DND-41 (cell line): ENCODE measurements around the gene DSN1.
"Not testable (repeated sequence)": the region's sequence is repeated elsewhere in the genome, so short reads cannot be mapped to it uniquely, and the experiment has no call there.

Experiments
- ATAC-seq: fragments of 200-7000 bp; cut with Tn5 transposase; 3 replicates; pipeline ENCODE4 v1.9.1; 2021; ENCODE audit warnings: low read depth; ENCODE audit not compliant: insufficient read depth
- DNase-seq: peaks from one replicate; pipeline ENCODE4 v3.0.0-alpha.2; 2020
- H2AFZ ChIP-seq: 2 replicates; pipeline ENCODE4 v1.6.0; 2012; ENCODE audit warnings: low read depth, low read length
- H3K27ac ChIP-seq: 2 replicates; pipeline ENCODE4 v1.5.1; 2012; ENCODE audit warnings: low read length, inconsistent platforms
- H3K27me3 ChIP-seq: fragments of 200-600 bp; sonication (generic); 2 replicates; pipeline ENCODE4 v1.6.0; 2012; ENCODE audit warnings: low read length, mild to moderate bottlenecking, inconsistent platforms; ENCODE audit not compliant: insufficient read depth, poor library complexity
- H3K36me3 ChIP-seq: 2 replicates; pipeline ENCODE4 v1.5.1; 2012; ENCODE audit warnings: low read length, inconsistent platforms; ENCODE audit not compliant: insufficient read depth
- H3K4me1 ChIP-seq: 2 replicates; pipeline ENCODE4 v1.5.1; 2012; ENCODE audit warnings: mild to moderate bottlenecking, low read length; ENCODE audit not compliant: insufficient read depth
- H3K4me2 ChIP-seq: 2 replicates; pipeline ENCODE4 v1.6.0; 2012; ENCODE audit warnings: mild to moderate bottlenecking, moderate library complexity, low read length, inconsistent platforms; ENCODE audit not compliant: insufficient read depth
- H3K4me3 ChIP-seq, 2 experiments: fragments of 200-600 bp in 1 of 2; shearing (Covaris generic) in 1 of 2; 2 replicates each; pipeline ENCODE4 v1.5.1; 2012 to 2016; ENCODE audit warnings: inconsistent platforms in 2 of 2, low read length in 2 of 2, mild to moderate bottlenecking in 2 of 2, low read depth in 1 of 2, moderate library complexity in 1 of 2
- H3K79me2 ChIP-seq: 2 replicates; pipeline ENCODE4 v1.6.0; 2012; ENCODE audit warnings: low read length, inconsistent platforms; ENCODE audit not compliant: insufficient read depth
- H3K9ac ChIP-seq: 2 replicates; pipeline ENCODE4 v1.6.0; 2012; ENCODE audit warnings: low read depth, mild to moderate bottlenecking, inconsistent platforms, low read length, moderate library complexity
- H3K9me3 ChIP-seq: 2 replicates; pipeline ENCODE4 v1.5.1; 2012; ENCODE audit warnings: low read length, moderate library complexity, mild to moderate bottlenecking, inconsistent platforms; ENCODE audit not compliant: insufficient read depth, severe bottlenecking
- H4K20me1 ChIP-seq: 2 replicates; pipeline ENCODE4 v1.6.0; 2012; ENCODE audit warnings: low read length; ENCODE audit not compliant: insufficient read depth
- CTCF ChIP-seq: IDR thresholded peaks from 2 replicates; pipeline ENCODE4 v1.5.1; 2012; ENCODE audit warnings: borderline replicate concordance, low read length, moderate library complexity, mild to moderate bottlenecking; ENCODE audit not compliant: poor library complexity, severe bottlenecking; ENCODE audit errors: extremely low read depth
- EZH2 ChIP-seq: IDR thresholded peaks from 3 replicates; pipeline ENCODE4 v1.6.1; 2012; ENCODE audit warnings: borderline replicate concordance, low read depth, mild to moderate bottlenecking, moderate library complexity, low read length, inconsistent platforms; ENCODE audit not compliant: severe bottlenecking

The DSN1 gene

GRCh38 chr20:36800410-36800809, 26.8 kb upstream of the DSN1 start:
- no peaks in the 10 kb centered on the region for H3K79me2 ChIP-seq
- H3K27ac ChIP-seq = no peak overlapping the region
- no peaks in the 10 kb centered on the region for H3K9me3 ChIP-seq
- no peak for DNase-seq
- no peaks in the 10 kb centered on the region for H3K27me3 ChIP-seq
- H3K36me3 ChIP-seq = peaks cover 89% of the 10 kb centered on the region
- no peak overlapping the region for H3K4me3 ChIP-seq
- no peak overlapping the region for H3K9ac ChIP-seq
- TF ChIP-seq EZH2 (no peak), CTCF (no peak)
- H3K4me1 ChIP-seq = no peaks in the 10 kb centered on the region
- no peak overlapping the region for H2AFZ ChIP-seq
- ATAC-seq = no peak
- H4K20me1 ChIP-seq = no peaks in the 10 kb centered on the region
- H3K4me2 ChIP-seq = no peak overlapping the region

GRCh38 chr20:36799313-36799712, 25.8 kb upstream of the DSN1 start:
- DNase-seq, ATAC-seq, H3K4me2 ChIP-seq, H4K20me1 ChIP-seq, H3K9ac ChIP-seq, H2AFZ ChIP-seq, H3K4me1 ChIP-seq, H3K79me2 ChIP-seq, H3K4me3 ChIP-seq, H3K27me3 ChIP-seq, H3K9me3 ChIP-seq, H3K27ac ChIP-seq: not testable (repeated sequence)
- H3K36me3 ChIP-seq = peaks cover 82% of the 10 kb centered on the region

GRCh38 chr20:36796875-36797274, 23.3 kb upstream of the DSN1 start:
- no peak overlapping the region for H3K27ac ChIP-seq
- no peaks in the 10 kb centered on the region for H3K79me2 ChIP-seq
- TF ChIP-seq EZH2 (no peak), CTCF (no peak)
- no peaks in the 10 kb centered on the region for H3K4me1 ChIP-seq
- no peaks in the 10 kb centered on the region for H3K27me3 ChIP-seq
- H3K4me2 ChIP-seq = no peak overlapping the region
- H2AFZ ChIP-seq = no peak overlapping the region
- no peak overlapping the region for H3K9ac ChIP-seq
- ATAC-seq (no peak), DNase-seq (no peak)
- H3K4me3 ChIP-seq = no peak overlapping the region
- H4K20me1 ChIP-seq = no peaks in the 10 kb centered on the region
- peaks cover 80% of the 10 kb centered on the region for H3K36me3 ChIP-seq
- H3K9me3 ChIP-seq = no peaks in the 10 kb centered on the region

GRCh38 chr20:36796117-36796516, 22.6 kb upstream of the DSN1 start:
- TF ChIP-seq EZH2 (no peak), CTCF (no peak)
- ATAC-seq = no peak
- H3K4me1 ChIP-seq = no peaks in the 10 kb centered on the region
- no peak overlapping the region for H3K27ac ChIP-seq
- H3K4me2 ChIP-seq = no peak overlapping the region
- H3K9me3 ChIP-seq = no peaks in the 10 kb centered on the region
- no peak for DNase-seq
- H3K9ac ChIP-seq = no peak overlapping the region
- H3K79me2 ChIP-seq = no peaks in the 10 kb centered on the region
- no peaks in the 10 kb centered on the region for H3K27me3 ChIP-seq
- H3K36me3 ChIP-seq = peaks cover 84% of the 10 kb centered on the region
- no peak overlapping the region for H2AFZ ChIP-seq
- no peak overlapping the region for H3K4me3 ChIP-seq
- no peaks in the 10 kb centered on the region for H4K20me1 ChIP-seq
